ENCODE measurements around the gene HOATZ.

The HOATZ gene

DNA sequence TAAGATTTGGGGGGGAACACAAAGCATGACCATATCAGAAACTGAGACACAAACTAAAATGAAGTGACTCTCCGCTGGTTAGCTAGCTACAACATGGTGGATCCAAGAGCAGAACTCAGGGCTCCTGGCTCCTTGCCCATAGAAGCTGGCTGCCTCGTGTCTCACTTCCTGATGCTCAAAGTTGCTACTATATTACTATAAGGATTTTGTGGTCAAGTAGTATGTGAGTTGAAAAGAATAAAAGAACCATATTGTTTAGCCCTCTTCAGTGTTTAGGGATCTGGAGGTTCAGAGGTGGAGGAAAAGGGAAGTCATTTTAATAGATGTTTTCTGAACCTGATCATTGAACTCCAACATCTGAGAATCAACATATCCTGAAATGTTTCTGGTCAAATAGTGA is 70.8 kb downstream of the HOATZ start:
- peak; percentile 20 for DNase-seq

DNA sequence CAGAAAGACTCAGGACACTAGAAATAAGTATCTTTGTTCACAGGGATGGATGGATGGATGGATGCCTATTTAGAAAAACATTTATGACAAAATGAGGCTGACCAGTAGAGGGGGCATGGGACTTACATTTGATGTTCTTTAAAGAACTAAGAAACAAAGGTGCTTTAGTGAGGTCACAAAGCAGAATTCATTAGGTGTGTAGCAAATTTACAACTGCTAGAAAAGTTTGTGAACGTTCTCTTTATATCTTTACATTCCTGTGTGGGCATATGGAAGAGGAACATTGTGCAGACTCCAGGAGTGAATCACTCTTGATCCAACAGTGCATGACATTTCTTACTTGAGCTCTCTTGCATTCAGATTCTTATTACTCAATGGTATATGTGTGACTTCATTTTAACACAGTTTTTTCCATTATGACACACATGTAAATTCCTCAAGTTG is 71.8 kb downstream of the HOATZ start:
- DNase-seq = peak; percentile 78

Measured in NCI-H69 (cell line).